DND-41 (cell line): Measurements from ENCODE around the gene SLC22A12.

Experiments
- CTCF ChIP-seq: IDR thresholded peaks from 2 replicates; pipeline ENCODE4 v1.5.1; 2012; ENCODE audit warnings: borderline replicate concordance, low read length, moderate library complexity, mild to moderate bottlenecking; ENCODE audit not compliant: poor library complexity, severe bottlenecking; ENCODE audit errors: extremely low read depth
- EZH2 ChIP-seq: IDR thresholded peaks from 3 replicates; pipeline ENCODE4 v1.6.1; 2012; ENCODE audit warnings: borderline replicate concordance, low read depth, mild to moderate bottlenecking, moderate library complexity, low read length, inconsistent platforms; ENCODE audit not compliant: severe bottlenecking

GRCh38 chr11:64624883-64625481 is 34.0 kb downstream of the SLC22A12 start:
- TF ChIP-seq CTCF: no peak
- no peak for TF ChIP-seq EZH2
